PC-3 (cell line): ENCODE measurements around the gene RAB1A.

Experiments used
- CTCF ChIP-seq: fragments of 300-600 bp; sonication (generic); conservative IDR thresholded peaks from 2 replicates; pipeline ENCODE4 v1.5.1; 2017; ENCODE audit warnings: antibody characterized with exemption, low read depth, mild to moderate bottlenecking, low read length
- EZH2 ChIP-seq: fragments of 300-600 bp; sonication (generic); IDR thresholded peaks from one replicate; pipeline ENCODE4 v1.6.1; 2017; ENCODE audit warnings: antibody characterized with exemption, mild to moderate bottlenecking, low read length; ENCODE audit not compliant: unreplicated experiment
- EZH2phosphoT487 ChIP-seq: fragments of 300-600 bp; sonication (generic); IDR thresholded peaks from 2 replicates; pipeline ENCODE4 v1.6.1; 2018; ENCODE audit warnings: mild to moderate bottlenecking, antibody characterized with exemption, low read length, borderline replicate concordance

- TF ChIP-seq CTCF (no peak), EZH2 (no peak), EZH2phosphoT487 (no peak)
Measured at GRCh38 chr2:65103013-65103715, 26.7 kb downstream of the RAB1A start.
